Stimulated activated CD8-positive, alpha-beta memory T cell treated with anti-CD3 and anti-CD28 coated beads, Interleukin-2, amount 100 ng/mL, for 48 hours (primary cell): Measurements from ENCODE around the gene WIPF3.

ENCODE experiments used
- DNase-seq, 2 donors: peaks; one replicate each; pipeline ENCODE4 v3.0.0-alpha.2; 2020; ENCODE audit warnings: low read depth in 2 of 2

The WIPF3 gene, protein sequence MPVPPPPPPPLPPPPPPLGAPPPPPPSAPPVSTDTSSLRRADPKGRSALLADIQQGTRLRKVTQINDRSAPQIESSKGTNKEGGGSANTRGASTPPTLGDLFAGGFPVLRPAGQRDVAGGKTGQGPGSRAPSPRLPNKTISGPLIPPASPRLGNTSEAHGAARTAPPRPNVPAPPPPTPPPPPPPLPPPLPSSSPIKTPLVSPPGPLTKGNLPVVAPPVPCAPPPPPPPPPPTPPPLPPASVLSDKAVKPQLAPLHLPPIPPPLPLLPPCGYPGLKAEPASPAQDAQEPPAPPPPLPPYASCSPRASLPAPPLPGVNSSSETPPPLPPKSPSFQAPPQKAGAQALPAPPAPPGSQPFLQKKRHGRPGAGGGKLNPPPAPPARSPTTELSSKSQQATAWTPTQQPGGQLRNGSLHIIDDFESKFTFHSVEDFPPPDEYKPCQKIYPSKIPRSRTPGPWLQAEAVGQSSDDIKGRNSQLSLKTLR

DNA sequence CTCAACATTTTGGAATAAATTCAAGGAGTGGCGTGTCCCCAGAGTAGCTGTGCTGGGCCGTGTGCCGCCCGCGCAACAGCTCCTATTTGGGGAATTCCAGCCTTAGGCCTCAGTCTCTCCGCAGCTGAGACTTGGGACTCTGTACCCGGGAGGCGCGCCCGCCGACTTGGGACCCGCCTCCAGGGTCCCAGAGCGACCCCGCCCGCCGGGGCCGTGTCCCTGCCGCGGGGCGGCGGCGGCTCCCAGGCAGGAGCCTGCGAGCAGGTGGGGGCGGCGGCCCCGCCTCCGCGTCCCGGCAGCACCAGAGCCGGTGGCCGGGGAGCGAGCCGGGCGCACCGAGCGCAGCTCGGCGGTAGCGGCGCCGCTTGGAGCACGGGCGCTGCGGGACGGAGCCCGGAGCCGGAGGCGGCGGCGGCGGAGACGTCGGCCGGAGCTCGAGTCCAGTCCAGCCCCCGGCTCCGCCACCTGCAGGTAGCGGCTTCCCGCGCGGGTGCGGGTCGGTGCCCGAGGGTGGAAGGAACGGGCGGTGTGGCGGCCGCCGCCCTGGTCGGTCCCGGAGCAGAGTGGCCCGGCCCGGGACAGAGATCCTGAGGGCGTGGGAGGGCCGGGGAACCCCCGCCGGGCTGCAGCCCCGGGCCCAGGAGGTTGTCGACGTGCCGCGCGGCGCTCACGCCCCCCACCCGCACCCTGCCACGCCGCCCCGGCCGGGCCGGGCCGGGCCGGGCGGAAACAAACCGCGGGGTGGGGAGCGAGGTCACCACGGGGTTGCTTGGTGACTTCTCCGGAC, at the start of gene WIPF3:
TSS of gene WIPF3 (plus strand) at position 301 of the 787 bp plus-strand sequence. CDS start 28,217 bp downstream, outside the sequence.
- no peak for DNase-seq

DNA sequence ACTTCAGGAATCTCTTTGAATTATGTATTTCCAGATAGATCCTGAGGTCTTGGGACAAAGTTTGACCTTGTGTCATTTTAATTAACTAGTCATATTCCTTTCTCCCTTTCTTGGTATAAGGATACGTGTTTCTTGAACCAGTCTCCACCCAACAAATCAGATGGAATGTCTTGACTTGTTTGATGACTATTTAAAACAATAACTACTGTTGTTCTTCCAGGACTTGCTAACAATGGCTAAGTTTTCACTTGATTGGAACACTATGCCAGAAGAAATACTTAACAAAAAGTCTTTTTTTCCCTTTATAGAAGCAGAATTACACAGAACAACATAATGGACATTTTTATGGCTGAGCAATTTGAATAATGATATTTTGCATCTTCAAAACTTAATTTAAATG, 43.0 kb upstream of the WIPF3 start:
- no peak for DNase-seq

DNA sequence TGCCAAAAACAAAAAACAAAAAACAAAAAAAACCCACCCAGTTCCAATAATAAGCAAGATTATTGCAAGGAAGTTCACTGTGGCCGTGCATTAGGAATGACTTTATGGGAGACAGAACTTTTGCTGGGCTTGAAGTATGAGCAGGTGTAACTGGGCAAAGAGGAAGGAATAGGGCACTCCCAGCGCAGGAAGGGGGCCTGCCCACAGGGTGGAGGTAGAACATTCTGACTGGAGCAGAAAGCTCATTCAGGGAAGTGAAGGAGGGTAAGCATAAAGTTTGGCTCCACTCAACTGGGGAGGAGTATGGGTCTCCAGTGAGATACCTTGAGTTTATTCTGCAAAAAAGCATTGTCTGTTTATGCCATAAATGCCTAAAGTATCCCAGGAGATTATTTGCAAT, 42.1 kb upstream of the WIPF3 start:
- no peak for DNase-seq

DNA sequence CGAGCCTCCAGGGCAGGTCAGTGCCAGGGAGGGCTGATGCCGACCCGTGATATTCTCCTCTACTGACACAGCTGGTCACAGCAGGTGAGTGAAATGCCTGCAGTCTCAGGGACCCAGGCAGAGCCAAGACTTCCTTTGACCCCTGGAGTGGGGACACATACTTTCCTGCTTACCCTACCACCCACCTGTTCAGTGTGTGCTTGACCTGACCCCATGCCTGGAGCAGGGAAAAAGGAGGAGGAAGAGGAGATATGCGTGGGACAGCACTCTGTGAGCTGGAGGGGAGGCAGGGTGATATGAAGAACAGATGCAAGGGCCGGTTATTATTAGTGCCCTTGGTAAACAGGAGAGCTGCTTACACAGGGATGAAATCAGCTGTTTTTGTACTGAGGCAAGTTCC, 40.8 kb upstream of the WIPF3 start:
- DNase-seq: no peak

DNA sequence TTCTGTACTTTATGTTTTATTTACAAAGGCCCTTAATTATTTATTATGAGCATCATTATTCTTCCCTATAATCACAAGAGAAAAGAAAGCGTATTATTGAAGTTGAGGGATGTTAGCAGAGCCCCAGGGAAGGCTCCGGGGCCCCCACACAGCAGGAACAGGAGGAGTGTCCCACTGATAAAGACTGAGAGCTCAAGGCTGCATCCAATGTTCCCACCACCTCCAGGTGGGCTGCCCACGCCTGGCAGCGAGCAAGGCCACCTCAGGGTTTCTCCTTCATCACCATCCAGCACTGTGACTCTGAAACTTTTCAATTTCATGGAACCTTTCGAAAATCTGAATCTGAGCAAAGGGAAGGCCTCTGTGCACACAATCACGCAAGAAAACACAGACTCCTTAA, 35.9 kb upstream of the WIPF3 start:
- no peak for DNase-seq

DNA sequence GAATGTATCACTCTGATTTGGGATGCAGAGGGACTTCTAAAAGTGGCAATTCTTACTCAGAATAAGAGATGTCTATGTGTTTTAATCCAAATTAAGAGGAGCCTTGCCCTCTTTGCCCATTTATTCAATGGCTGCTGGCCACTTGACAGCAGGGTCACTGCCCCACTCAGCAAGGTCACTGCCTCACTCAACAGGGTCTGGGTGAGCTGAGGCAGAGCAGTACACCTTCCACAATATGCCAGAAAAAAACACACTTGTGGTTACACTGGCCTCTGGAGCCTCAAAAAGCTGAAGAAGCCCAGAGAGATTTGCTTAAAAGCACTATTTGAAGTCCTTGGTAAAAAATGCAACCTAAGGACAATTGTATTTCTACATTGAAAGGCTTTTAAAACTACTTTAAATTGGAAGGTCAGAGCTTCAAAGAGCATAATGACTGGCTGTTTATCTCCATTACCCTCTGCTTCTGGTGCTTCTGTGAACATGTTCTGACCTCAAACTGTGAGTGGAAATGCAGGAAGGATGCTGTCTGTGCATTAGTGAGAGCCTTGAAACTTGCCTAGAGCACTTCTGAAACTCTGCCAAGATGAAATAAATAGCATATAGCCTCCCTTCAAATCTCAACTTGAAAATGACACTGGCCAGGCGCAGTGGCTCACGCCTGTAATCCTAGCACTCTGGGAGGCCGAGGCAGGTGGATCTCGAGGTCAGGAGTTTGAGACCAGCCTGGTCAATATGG, 35.1 kb upstream of the WIPF3 start:
- DNase-seq: no peak

DNA sequence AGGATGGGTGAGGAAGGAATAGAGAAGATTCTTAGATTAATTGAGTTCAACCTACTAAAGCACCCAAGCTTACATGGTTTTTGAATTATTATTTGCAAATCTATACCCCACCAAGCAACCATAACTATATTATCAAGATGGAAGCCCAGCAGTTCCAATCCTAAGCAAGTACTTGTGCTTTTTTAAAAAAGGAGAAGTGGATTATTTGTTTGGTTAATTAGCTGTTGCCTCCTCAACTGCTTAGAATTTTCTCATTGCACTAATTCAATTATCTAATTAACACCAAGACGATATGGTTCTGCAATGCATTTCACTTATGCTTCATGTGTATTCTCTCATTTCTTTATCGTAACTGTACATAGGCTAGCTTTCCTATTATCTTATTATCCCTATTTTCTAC, 27.3 kb upstream of the WIPF3 start:
- DNase-seq: no peak

DNA sequence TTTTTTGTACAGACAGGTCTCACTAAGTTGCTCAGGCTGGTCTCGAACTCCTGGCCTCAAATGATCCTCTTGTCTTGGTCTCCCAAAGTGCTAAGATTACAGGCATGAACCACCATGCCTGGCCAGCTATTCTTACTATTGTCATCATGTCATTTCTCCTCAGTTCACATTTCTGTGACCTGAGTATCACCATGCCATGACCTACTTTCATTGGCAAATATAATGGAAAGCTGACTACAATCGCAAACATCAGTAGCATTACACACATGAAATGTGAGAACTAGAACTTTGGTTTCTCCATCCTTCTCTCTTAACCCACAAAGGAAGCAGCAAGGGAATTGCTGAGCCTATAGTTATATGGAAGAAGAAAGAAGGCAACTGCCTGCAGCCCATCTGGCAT, 26.0 kb upstream of the WIPF3 start:
- no peak for DNase-seq

DNA sequence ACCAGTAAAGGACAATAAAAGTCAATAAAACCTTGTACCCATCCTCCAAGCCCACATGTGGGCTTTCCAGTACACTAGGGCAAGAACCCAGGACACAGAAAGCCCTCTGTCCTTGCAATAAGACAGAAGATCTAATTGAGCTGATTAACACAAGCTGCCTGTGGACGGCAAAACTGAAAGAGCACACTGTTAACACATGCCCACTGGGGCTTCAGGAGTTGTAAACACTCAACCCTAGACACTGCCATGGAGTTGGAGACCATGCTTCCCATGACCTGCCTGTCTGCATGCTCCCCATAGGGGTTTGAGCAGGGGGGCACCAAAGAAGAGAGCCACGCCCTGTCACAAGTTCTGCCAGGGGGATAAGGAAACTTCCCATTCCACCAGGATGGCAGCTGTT, 22.6 kb upstream of the WIPF3 start:
- DNase-seq: no peak

DNA sequence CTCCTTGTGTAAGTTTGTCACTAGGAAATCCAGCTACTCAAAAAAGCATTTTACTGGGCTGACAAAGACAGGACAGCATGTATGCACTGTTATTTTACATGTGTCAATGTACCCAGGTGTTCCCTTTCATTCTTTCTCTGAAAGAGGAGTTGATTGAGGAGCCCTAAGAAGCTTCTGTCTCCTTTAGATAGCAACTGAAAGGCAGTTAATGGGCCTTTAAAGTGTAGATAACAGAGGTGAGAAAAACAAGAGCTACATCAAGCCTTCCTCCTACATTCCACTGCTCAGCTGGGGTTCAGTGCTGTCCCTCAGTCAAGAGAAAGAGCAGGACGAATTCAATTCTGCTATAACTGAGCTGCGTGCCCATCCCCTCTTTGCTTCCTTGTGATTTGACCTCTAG, 12.8 kb upstream of the WIPF3 start:
- no peak for DNase-seq

DNA sequence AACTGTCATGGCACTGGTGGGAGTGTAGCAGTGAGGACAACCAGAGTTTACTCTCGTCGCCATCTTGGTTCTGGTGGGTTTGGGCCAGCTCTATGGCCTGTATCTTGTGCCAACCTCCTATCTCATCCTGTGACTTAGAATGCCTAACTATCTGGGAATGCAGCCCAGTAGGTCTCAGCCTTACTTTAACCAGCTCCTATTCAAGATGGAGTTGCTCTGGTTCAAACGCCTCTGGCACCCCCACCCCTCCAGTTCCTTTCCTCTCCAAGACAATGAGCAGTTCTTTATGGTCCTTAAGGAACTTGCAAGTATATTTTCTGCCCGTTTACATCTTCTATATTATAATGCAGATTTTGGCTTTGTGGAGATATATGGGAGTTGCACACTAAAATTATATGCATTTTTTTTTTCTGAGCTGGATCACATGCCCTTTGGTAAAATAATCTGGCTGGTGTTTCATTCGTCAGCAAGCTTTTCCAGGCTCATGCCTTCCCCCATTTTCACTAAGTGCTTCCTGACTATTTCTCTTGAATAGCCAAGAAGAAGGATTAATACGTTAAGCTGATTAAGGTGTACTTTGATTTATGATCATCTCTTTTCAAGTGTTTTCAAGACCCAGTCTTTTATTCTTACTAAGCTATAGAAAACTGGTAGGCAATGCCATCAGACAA, 11.2 kb upstream of the WIPF3 start:
- no peak for DNase-seq

DNA sequence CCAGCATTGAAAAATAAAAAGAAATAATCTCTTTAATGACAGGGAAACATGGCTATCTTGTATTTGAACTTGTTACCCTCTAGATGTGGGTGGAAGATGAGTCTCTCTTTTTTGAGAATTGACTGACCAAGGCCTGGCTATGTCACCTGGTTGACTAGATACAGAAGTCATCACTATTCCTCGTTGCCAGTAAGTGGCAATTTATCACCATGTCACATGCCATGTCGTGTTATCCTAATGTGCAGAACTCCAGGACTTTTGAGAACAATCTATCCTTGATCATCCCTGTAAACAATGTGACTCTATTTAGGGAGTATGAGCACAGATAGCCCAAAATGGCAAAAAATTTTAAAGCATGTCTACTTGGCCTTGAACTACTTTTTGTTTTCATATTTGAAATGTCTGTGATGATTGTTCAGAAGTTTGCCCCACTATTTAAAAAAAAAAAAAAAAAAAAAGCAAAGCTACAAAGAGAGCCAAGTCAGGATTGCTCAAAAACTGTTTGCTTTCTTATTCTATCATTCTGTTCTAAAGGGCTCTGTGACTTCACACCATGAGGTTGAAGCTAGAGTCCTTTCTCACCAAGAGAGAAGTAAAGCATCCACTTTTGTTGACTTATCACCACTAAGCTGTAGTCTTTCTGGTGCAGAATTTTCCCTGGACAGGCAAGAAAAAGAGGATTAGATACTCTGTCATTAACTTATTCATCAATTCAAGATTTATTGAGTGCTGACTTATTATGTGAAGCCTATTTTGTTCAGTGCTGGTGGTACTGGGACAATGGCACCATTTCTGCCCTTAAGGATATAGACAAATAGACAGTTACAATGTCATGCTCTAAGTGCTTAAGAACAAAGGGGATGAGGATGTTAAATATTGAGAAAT, 10.4 kb upstream of the WIPF3 start:
- DNase-seq: no peak

DNA sequence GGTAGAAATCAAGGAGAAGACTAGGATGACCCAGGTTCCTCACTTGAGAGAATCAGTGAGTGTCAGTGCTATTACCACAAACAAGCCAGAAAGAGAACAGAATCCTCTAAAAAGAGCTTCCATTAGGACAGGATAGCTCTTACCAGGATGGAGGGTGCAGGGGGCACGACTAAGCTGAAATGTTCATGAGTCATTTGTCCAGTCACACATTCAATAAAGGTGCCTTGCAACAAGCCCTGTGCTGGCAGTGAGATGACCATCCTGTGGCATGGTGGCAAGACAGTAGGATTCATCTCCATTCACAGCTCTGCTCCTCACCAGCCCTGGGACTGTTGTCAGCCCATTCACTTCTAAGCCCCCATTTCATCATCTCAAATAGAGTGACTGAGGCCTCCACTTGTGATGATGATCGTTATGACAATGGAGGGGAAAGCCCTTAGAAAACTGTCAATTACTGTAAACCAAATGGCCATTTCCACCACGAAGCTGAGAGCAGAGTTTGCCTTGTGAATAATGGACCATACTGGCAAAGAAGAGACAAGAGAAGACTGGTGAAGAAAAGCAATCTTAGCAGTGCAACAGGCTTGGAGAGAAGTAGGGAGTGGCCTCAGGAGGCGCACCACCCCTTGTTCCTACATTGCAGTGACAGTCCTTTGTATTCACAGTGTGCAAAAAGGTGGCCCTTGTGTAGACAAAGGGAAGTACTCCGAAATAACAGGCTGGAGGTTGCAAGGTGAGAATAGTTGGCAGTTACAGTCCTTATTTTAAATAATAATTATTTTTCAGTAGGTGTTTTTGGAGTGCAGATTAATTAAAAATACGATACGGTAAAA, 9.0 kb upstream of the WIPF3 start:
- no peak for DNase-seq

DNA sequence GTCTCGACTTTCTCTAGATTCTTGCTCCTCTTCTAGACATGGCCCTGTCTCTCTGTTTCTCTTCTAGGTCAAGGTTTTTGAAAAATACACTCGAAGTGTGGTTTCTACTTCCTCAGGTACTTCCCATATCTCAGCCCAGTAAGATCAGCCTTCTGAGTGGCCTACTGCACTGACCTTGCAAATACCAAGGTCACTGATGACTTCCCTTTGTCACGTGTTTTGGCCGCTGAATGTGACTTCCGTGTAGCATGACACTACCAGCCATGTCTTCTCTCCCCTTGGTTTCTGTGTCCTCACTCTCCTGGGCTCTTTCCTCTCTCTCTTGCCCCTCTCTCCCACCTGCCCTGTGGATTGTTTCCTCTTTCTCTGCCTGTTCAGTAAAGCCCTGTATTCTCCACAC, 7.9 kb upstream of the WIPF3 start:
- DNase-seq: no peak

DNA sequence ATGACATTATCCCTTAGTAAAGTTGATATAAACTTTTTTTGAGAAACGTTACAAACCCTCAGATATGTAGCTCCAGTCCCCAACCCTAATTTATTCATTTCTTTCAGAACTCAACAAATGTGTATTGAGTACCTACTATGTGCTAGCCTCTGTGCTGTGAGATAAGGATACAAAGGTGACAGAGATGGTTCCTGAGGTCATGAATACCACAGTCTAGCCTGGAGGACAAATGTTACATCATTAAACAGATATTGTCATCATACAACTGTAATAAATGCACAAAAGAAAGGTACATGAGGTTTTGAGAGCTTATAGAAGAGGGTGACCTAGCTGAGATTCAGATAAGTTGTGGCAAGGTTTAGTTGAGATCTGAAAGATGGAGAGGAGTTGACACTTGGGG, 4.4 kb upstream of the WIPF3 start:
- no peak for DNase-seq

DNA sequence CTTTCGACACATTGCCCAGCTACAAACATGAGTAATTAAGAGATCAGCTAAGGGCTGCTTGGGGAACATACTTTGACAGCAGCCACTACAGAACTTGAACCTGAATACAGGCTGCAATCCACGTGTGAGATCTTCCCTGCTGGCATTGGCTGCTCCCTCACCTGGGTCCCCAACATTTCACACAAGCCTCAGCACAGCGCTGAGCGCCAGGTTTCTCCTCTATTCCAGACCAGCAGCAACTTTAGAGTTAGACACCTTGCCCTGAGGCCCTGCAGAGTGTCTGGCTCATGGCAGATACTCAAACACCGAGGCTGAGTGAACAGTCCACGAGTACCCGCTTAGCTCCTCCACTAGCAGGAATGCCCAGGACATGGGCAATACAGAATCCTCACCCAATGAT, 1.3 kb upstream of the WIPF3 start:
- no peak for DNase-seq

DNA sequence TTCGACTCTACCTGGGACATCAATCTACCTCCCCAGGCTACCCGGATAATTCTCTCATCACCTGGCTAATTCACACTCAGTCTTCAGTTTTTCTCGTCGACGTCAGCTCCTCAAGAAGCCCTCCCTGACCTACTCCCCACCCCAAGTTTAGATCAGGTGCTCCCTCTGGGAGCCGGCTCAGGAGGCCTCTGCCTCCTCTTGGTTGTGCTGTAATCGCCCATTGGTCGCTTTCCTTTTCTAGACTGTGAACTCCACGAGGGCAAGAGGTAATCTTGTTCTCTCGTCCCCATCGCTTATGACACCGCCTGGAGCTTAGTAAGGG, 461 bp upstream of the WIPF3 start:
- DNase-seq: no peak

DNA sequence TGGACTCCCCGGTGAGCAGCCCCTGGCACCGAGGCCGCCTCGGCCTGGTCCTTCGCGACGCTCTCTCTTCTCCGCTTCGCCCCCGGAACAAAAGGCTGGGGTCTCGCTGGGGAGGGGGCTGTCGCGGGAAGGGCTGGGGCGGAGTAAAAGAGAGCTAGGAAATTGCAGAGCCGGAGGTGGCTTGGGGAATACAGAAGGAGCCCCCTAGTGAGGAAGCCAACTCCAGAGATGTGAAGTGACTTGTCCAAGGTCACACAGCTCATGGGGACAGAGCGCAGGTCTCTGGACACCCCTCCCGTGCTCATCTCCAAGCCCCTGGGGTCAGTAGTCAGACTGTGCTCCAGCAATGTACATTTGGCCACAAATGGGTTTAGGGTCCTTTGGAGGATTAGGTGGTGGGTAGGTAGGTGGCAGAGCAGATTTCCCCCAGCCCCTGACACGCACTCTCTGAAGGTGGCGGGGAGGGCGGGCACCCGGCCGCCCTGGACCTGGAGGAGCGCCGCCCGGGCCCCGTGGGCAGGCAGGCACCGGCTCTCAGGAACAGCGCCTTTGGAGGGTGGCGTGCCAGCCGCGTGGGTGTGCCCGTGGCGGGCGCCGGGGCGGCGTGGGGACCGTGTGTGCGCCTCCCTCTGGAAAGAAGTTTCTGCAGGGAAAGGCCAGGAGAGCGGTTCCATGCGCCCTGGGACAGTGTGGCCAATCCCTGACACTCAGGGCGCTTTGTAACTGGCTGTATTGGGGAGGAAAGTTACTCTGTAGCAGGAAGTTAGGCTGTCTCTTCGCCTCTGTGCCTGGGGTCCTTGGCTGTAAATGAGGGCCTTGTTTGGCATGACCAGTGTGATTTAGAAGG, 910 bp downstream of the WIPF3 start:
- DNase-seq: no peak
